ENCODE measurements around the gene CEP72.

CEP72 gene

DNA sequence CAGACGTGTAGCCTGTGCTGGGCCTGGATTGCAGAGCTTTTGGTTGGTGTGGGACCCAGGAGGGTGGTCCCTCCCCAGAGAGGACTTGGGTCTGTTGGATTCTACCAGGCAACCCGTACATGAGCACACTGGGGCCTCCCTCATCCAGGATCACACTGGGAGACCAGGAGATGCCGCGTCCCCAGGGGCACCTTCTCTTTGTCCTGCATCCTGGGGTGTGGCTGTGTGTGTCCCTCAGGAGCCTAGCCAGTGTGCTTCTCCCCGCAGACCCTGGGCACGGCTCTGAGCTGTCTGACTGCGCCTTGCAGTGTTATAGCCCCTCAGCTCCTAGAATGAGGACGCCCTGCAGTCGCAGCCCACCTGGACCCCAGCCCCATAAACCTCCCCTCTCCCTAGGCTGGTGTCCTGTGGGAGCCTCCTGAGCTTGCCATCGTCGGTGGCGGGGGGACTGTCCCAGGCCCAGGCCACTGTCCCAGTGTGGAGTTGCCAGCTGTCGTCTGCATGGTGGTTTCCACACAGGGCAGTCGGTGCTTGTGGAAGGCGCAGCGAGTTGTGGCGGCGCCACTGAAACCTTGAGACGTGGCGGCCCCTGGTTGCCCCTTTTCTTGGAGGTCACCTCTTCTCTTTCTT is 27.6 kb downstream of the CEP72 start:
- DNase-seq = no peak

DNA sequence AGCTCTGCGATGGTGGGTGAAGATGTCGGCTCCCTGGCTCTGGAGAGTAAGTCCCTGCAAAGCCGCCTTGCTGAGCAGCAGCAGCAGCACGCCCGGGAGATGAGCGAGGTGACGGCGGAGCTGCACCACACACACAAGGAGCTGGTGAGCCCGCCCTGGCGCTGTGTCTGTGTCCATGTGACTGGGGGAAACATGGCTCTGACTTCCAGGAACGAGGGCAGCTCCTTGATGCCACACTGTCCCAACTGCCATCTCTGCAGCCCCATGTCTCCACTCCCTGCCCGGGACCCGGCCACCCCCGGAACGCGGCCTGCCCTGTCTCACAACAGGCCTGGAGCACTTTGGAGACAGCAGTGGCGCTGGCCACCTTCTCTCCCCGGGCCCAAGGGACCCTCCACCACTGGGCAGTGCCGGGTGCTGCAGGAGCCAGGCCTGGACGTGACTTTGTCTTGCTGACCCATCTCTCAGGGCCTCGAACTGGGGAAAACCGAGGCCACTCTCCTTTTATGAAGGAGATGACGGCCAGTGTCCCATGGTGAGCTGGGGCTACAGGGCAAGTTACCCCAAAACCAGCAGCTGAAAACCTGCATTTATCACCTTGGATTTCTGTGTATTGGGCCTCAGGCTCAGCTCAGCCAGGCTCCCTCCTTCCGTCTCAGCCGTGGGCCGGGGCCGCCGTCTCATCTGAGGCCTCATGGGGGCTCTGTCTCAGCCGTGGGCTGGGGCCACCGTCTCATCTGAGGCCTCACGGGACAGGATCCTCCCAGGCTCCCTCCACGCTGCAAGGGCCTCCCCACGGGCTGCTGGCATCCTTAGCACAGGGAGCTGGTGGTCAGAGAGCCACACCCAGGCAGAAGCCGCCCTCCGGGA is 28.6 kb downstream of the CEP72 start:
- DNase-seq = no peak

GRCh38 chr5:641331-641765 is 29.2 kb downstream of the CEP72 start:
- DNase-seq = no peak

DNA sequence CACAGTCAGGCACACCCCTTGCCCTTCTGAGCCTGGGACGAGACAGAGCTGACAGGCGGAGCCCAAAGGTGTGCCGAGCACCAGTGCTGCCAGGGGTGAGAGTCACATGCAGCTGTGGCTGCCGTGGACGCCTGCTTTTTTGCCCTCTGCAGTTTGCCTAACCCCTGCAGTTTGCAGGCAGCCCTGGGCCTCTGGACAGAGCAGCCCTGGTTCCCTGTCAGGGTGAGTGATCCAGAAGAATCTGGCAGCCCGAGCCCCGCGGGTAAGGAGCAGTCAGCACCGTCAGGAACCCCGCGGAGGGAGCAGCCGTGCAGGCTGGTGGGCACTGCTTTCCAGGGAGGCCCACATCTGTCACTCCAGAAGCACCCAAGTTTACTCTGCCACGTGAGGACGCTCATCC is 30.3 kb downstream of the CEP72 start:
- DNase-seq = no peak

GRCh38 chr5:643351-643801 is 31.2 kb downstream of the CEP72 start:
- no peak for DNase-seq

DNA sequence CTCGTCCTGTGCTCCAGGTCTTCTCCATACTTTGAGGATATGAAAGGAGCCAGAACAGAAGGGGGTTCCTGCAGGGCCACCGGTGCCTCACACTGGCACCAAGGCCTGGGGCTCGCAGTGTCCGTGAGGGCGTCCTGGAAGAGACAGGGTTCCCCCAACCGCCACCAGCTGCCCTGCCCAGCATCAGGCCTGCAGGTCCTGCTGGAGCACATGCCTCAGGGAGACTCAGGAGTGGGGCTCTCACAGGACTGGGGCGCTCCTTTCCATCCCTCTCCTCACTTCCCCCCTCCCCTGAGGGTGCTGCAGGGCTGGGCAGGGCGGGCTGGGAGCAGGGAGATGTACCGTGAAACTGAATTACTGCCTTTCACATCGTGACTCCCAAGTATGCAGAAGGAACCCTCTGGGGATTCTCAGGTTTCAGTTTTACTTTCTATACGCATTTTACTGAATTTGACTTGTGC is 31.7 kb downstream of the CEP72 start:
- no peak for DNase-seq

DNA sequence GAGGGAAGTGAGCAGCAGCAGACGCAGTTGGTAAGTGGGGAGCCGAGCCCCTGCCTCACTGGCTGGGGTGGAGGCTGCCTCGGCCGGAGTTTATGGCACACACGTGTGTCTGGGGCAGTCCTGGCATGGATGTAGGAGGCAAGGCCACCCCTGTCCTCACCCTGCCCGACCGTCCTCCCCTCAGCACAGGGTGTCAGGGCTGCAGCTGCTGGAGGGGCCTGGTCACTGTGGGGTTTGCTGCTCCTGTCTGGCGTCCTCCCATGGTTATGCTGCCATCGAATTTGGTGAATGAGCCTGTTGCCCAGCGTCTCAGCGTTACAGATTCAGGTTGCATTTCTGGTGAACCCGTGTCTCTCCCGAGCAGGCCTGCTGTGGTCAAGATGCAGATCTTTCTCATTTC is 32.4 kb downstream of the CEP72 start:
- no peak for DNase-seq

GRCh38 chr5:644971-645370 is 32.8 kb downstream of the CEP72 start:
- DNase-seq = no peak

- DNase-seq = no peak
Measured at GRCh38 chr5:645421-645820, 33.3 kb downstream of the CEP72 start.

DNA sequence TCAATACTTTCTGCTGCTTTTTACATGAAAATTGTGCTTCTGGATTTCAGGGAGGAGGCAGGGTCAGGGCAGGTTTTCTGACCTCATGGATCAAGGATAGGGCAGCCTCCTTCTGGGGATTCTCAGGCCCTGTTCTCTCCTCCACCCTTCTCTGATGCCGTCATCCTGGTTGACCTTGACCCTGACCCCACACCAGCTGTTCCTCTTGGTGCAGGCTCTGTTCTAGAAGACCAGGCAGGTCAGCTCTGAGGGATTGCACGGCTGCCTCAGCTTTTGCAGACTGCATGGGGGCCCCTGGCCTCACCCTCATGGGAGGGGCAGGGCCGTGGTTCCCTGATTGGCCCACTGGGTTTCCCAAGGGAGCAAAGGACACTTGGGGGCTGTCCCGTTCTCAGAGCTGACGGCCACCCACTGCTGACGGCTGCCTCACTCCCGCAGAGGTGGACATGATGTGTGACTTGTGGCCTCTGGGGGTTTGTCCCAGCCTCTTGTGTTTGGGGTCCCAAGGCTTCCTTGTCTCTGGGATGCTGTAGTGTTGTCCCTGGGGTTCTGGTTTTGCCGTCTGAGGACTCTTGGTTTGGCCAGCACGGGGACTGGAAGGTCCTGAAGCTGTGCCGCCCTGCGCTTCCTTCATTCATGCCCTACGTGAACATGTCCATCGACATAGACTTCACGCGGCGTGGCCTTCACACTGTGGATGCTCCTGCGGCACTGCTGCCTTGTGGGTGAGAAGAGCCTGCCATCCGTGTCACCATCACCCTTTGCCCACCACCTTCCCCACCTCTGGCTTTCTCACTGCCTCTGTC is 34.5 kb downstream of the CEP72 start:
- DNase-seq = no peak

DNA sequence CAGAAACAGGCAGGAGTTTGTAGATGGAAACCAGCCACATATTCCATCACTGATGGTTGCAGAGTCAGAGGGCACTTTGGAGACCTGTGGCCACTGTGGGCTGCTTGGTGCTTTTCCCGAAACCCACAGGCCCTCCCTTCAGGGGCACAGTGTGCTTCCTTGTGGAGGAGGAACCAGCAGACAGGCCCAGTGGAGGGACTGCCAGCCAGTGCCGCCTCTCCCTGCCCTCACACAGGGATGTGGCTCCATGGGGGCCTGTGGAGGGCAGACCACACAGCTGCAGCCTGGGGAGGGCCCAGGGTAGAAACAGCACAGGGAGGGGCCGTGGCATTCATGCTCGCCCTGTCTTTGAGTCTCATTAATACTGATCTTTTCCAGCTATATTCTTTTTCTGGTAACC is 35.2 kb downstream of the CEP72 start:
- no peak for DNase-seq

- DNase-seq = no peak
Measured at GRCh38 chr5:647727-648126, 35.6 kb downstream of the CEP72 start.

DNA sequence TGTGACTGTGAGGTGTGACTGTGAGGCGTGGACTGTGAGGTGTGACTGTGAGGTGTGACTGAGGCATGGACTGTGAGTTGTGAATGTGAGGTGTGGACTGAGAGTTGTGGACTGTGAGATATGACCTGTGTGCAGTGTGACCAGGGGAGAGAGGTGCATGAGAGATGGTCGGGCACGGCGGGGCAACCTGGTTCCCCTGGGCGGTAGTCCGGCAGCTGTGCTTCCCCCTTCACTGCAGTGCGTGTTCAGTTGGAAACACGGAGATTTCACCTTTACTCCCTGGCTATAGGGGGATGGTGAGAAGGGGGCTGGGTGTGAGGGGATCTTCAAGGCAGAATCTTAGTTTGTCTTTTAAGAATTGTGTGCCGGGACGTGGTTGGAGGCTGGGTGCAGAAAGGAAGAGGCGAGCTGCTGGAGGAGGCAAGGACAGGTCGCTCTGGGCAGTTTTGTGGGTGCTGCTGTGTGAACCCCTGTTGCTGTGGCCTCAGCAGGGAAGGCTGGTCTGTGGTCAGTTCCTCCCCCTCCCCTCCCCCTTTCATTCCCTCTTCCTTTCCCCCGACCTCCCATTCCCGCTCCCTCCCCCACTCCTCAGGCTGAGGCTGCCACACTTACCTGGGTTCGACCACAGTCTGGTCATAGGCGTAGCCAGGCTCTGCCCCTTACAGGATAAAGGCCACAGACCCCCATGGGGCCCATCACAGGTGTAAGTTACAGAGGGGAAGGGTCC is 39.3 kb downstream of the CEP72 start:
- DNase-seq = no peak

DNA sequence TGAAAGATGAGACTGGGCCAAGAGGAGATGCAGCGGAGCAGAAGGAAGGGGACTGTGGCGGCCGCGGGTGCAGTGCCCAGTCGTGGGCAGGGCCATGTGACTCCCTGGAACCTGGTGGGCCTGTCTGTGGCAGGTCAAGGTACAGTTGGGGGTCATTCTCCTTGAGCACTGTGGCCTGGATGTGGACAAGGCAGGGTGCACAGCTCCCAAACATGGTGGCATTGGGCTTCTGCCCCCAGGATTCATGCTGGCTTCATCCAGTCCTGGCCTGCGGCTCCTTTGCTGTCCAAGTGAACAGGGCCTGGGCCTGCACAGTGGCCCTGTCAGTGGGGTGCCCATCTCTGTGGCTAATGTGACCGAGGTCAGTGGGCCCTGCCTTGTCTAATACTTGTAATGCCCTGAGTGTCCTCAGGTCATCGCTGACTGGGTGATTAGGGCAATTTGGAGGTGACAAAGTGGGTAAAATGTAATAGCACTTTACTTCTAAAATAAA is 39.9 kb downstream of the CEP72 start:
- no peak for DNase-seq

- no peak for DNase-seq
Measured at GRCh38 chr5:652773-653350, 40.7 kb downstream of the CEP72 start.

DNA sequence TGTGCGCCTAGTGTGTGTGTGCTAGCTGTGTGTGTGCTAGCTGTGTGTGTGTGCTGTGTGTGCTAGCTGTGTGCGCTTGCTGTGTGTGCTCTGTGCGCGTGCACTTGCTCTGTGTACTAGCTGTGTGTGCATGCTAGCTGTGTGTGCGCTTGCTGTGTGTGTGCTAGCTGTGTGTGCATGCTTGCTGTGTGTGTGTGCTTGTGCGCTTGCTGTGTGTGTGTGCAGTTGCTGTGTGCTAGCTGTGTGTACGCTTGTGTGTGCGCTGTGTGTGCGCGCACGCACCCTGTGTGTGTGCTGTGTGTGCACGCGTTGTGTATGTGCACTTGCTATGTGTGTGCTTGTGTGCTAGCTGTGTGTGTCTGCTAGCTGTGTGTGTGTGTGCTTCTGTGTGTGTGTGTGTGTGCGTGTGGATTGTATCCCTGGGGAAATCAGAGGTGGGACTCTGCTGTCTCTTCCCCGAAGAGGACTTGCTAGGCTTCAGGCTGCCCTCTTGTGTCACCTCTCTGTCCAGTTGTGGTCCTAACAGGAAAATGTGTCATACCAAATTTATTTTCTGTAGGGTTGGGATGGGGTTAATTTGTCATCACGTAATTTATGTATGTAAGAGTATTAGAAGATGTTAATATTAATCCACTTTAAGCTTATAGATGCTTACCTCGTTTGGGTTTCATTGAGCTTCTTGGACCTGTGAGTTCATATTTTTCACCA is 42.1 kb downstream of the CEP72 start:
- DNase-seq = no peak

DNA sequence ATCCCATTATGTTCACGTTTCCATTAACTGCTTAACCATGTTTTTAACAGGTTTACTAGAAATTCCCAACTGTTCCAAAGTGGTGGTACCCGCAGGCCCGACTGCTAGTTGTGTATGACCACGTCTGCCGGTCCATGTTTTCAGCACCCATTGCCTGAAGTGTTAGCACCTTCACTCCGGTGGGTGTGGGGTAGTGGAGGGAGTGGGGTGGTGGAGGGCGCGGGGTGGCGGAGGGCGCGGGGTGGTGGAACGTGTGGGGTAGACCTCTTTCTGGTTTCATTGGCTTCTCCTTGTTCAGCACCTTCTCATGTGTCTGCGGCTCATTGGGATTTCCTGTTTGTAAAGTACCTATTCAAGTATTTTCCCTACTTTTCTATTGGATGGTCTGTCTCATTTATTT is 43.3 kb downstream of the CEP72 start:
- no peak for DNase-seq

DNA sequence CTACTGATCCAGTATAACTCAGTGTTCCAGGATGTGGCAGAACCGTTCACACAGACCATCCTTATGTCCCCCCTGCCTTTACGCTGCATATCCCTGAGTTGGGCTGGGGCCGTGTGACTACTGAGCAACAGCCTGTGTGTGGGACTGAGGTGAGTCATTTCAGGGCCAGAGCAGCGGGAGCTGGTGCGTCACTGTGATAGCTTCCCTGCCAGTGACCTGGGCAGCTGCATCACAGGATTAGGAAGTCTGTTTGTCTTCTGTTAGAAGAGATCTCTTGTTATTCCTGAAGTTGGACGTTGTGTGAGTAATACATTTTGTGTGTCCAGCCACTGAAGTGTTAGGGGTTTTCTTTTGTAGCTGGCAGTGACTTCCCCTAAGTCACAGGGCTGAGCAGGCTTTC is 45.4 kb downstream of the CEP72 start:
- DNase-seq = no peak

GRCh38 chr5:658103-658502 is 46.0 kb downstream of the CEP72 start:
- no peak for DNase-seq

DNA sequence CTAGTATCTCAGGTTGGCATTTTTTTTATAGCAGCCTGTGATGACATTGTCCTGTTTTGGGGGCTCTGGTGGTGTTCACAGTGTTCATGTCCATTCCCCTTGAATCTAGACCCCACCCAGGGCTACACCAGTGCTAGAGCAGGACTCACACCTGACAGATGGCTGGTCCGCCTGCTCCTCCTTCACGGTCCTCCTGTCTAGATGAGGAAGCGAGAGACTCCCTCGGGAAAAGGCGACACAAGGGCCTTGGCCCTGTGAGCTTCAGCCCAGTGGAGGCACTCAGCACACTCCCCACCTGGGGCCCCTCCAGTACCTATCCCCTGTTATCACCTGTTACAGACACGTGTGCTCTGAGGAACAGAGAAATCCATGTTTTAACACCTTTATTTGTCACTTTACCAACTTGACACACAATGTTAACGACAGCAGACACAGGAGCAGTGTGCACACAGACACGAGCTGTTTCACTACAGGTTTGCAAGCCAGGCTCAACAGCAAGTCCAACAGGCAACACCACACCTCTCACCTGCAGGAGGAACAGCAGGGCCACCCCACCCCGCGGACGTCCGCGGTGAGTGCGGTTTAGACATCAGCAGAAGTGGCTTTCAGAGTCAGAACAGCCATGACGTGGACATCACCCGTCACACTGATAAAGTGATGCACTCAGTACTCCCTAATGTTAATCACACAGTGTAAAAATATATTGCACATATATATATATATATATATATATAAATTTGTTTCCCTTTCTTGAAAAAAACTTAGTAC is 47.5 kb downstream of the CEP72 start:
- DNase-seq = no peak
